ENCODE data around the gene SEPHS2. TPM values are rescaled to one million over a fixed set of nuclear protein-coding genes. Genes with fewer than 3 reads are reported as not detected.
"Not testable (repeated sequence)": the region's sequence is repeated elsewhere in the genome, so short reads cannot be mapped to it uniquely, and the experiment has no call there.

SEPHS2 gene
- total and polyA plus RNA-seq, 2 donors (not counting 3 experiments of a cell fraction or from before 2014, with no cell fraction given), result 22.9 to 32.8 TPM

GRCh38 chr16:30456302-30456701 lies 10.6 kb upstream of the SEPHS2 start:
- CTCF ChIA-PET, result interaction anchor here (0.7 to 2.1 kb wide), 7 partner anchors 16 to 159 kb away, joined by 3 to 5 read pairs (median 4); partner anchors contain the start of genes DCTPP1 and ITGAL
- Histone ChIP-seq H3K27ac (ENCODE audit: insufficient read depth, low read depth, low read length) (no peak overlapping the region), H3K4me1 (ENCODE audit: control insufficient read depth, extremely low read depth, insufficient read depth, low read length) (no peaks in the 10 kb centered on the region), H3K9me1 (replicated peaks; ENCODE audit: control insufficient read depth, extremely low read depth, insufficient read depth, low read length) (no peaks in the 10 kb centered on the region), H3K36me3 (ENCODE audit: control insufficient read depth in 2 of 2, extremely low read depth in 1 of 2, insufficient read depth in 2 of 2, low read length in 2 of 2) (no peaks in the 10 kb centered on the region), H3K79me2 (ENCODE audit: control insufficient read depth, insufficient read depth, low read length) (no peaks in the 10 kb centered on the region), H2AFZ (ENCODE audit: low read depth, low read length) (no peak overlapping the region), H3K4me3 (replicated peaks in 1 of 3; ENCODE audit: insufficient read depth in 1 of 3, low read depth in 1 of 3, low read length in 3 of 3) (no peak overlapping the region), H3K4me2 (ENCODE audit: insufficient read depth, low read length) (no peak overlapping the region), H3K27me3 (ENCODE audit: control insufficient read depth in 2 of 2, insufficient read depth in 2 of 2, low read length in 2 of 2) (peaks cover 0 to 5% of the 10 kb centered on the region in 2 experiments), H3K9ac (replicated peaks; ENCODE audit: extremely low read depth, insufficient read depth, low read length) (no peak overlapping the region), H3K9me3 (replicated peaks; ENCODE audit: control insufficient read depth, insufficient read depth, low read length) (no peaks in the 10 kb centered on the region), H4K20me1 (replicated peaks; ENCODE audit: control insufficient read depth, extremely low read depth, insufficient read depth, low read length) (no peaks in the 10 kb centered on the region)
- TF ChIP-seq CTCF (IDR thresholded peaks at IDR 0.05; ENCODE audit: extremely low read depth in 1 of 2, insufficient read depth in 1 of 2, low read depth in 1 of 2, low read length in 2 of 2), result no peak
- dilution Hi-C loops (cut with MboI; ENCODE audit: extremely low pct_ligation_motif_present, low sequenced_read_pairs) (no loop called here), intact Hi-C loops (cut with micrococcal nuclease) (loop anchor here (5.0 kb wide), 1 partner anchor 61 kb away; no protein-coding TSS in a partner anchor)
- no peak for FAIRE-seq
- DNase-seq (ENCODE audit: low read depth, low spot score), result no peak
- POLR2A ChIA-PET, result no interaction called here
- BruUV-seq (replicated peaks), result no TSS peak

GRCh38 chr16:30452709-30453580 lies 7.3 kb upstream of the SEPHS2 start:
- H3K4me2 ChIP-seq (ENCODE audit: insufficient read depth, low read length); H3K9ac ChIP-seq (replicated peaks; ENCODE audit: extremely low read depth, insufficient read depth, low read length); FAIRE-seq; intact Hi-C loops (cut with micrococcal nuclease); DNase-seq (ENCODE audit: low read depth, low spot score); H3K27ac ChIP-seq (ENCODE audit: insufficient read depth, low read depth, low read length); POLR2A ChIA-PET; H3K9me1 ChIP-seq (replicated peaks; ENCODE audit: control insufficient read depth, extremely low read depth, insufficient read depth, low read length); H3K9me3 ChIP-seq (replicated peaks; ENCODE audit: control insufficient read depth, insufficient read depth, low read length); H3K27me3 ChIP-seq (ENCODE audit: control insufficient read depth in 2 of 2, insufficient read depth in 2 of 2, low read length in 2 of 2); H4K20me1 ChIP-seq (replicated peaks; ENCODE audit: control insufficient read depth, extremely low read depth, insufficient read depth, low read length); H3K4me3 ChIP-seq (replicated peaks in 1 of 3; ENCODE audit: insufficient read depth in 1 of 3, low read depth in 1 of 3, low read length in 3 of 3); H3K79me2 ChIP-seq (ENCODE audit: control insufficient read depth, insufficient read depth, low read length); BruUV-seq (replicated peaks); dilution Hi-C loops (cut with MboI; ENCODE audit: extremely low pct_ligation_motif_present, low sequenced_read_pairs); H3K36me3 ChIP-seq (ENCODE audit: control insufficient read depth in 2 of 2, extremely low read depth in 1 of 2, insufficient read depth in 2 of 2, low read length in 2 of 2); H3K4me1 ChIP-seq (ENCODE audit: control insufficient read depth, extremely low read depth, insufficient read depth, low read length); H2AFZ ChIP-seq (ENCODE audit: low read depth, low read length): not testable (repeated sequence)
- CTCF ChIA-PET, result interaction anchor here (0.8 to 2.1 kb wide), 3 partner anchors 23 to 145 kb away, joined by 3 to 7 read pairs (median 3); partner anchors contain the start of gene DCTPP1
